ENCODE results near the gene LRRC52. TPM values are rescaled to one million over a fixed set of nuclear protein-coding genes. Genes with fewer than 3 reads are reported as not detected.

LRRC52 gene
- total RNA-seq, 1 experiment from 2014 or later = not detected

GRCh38 chr1:165527251-165528007 lies 16.4 kb upstream of the LRRC52 start:
- Histone ChIP-seq H3K27me3 (peaks cover 2% of the 10 kb centered on the region; the same call in 1 of the 2 replicates), H3K4me3 (no peak overlapping the region), H3K9me3 (no peaks in the 10 kb centered on the region), H3K36me3 (no peaks in the 10 kb centered on the region)
- no peak for DNase-seq

- Histone ChIP-seq H3K9me3 (no peaks in the 10 kb centered on the region), H3K27me3 (peaks cover 4% of the 10 kb centered on the region; the same call in 1 of the 2 replicates), H3K4me3 (no peak overlapping the region), H3K36me3 (no peaks in the 10 kb centered on the region)
- DNase-seq = no peak
Measured at GRCh38 chr1:165531021-165531420, 12.8 kb upstream of the LRRC52 start.

GRCh38 chr1:165532053-165532452 lies 11.7 kb upstream of the LRRC52 start:
- no peak for DNase-seq
- Histone ChIP-seq H3K27me3 (peaks cover 5% of the 10 kb centered on the region; the same call in 1 of the 2 replicates), H3K36me3 (no peaks in the 10 kb centered on the region), H3K4me3 (no peak overlapping the region), H3K9me3 (no peaks in the 10 kb centered on the region)

GRCh38 chr1:165533254-165533653 lies 10.5 kb upstream of the LRRC52 start:
- Histone ChIP-seq H3K36me3 (no peaks in the 10 kb centered on the region), H3K4me3 (no peak overlapping the region), H3K27me3 (peaks cover 3% of the 10 kb centered on the region; the same call in 1 of the 2 replicates), H3K9me3 (no peaks in the 10 kb centered on the region)
- no peak for DNase-seq

- Histone ChIP-seq H3K36me3 (no peaks in the 10 kb centered on the region), H3K9me3 (no peaks in the 10 kb centered on the region), H3K4me3 (no peak overlapping the region), H3K27me3 (peaks cover 3% of the 10 kb centered on the region; the same call in 1 of the 2 replicates)
- DNase-seq = no peak
Measured at GRCh38 chr1:165536016-165536415, 7.8 kb upstream of the LRRC52 start.

- Histone ChIP-seq H3K4me3 (no peak overlapping the region), H3K27me3 (peaks cover 3% of the 10 kb centered on the region), H3K9me3 (no peaks in the 10 kb centered on the region), H3K36me3 (no peaks in the 10 kb centered on the region)
- no peak for DNase-seq
Measured at GRCh38 chr1:165537356-165538109, 6.3 kb upstream of the LRRC52 start.

GRCh38 chr1:165539306-165539705 lies 4.5 kb upstream of the LRRC52 start:
- peak; percentile 31 for DNase-seq
- no peaks in the 10 kb centered on the region for H3K9me3 ChIP-seq
- no peak overlapping the region for H3K4me3 ChIP-seq
- H3K27me3 ChIP-seq = peaks cover 3% of the 10 kb centered on the region
- H3K36me3 ChIP-seq = no peaks in the 10 kb centered on the region

- Histone ChIP-seq H3K27me3 (peaks cover 3% of the 10 kb centered on the region), H3K36me3 (no peaks in the 10 kb centered on the region), H3K4me3 (no peak overlapping the region), H3K9me3 (no peaks in the 10 kb centered on the region)
- DNase-seq = no peak
Measured at GRCh38 chr1:165539908-165540307, 3.9 kb upstream of the LRRC52 start.

- no peaks in the 10 kb centered on the region for H3K9me3 ChIP-seq
- no peaks in the 10 kb centered on the region for H3K36me3 ChIP-seq
- DNase-seq = no peak
- no peak overlapping the region for H3K4me3 ChIP-seq
- H3K27me3 ChIP-seq = no peaks in the 10 kb centered on the region; the same call in none of the 2 replicates
Measured at GRCh38 chr1:165542015-165542631, 1.7 kb upstream of the LRRC52 start.

- Histone ChIP-seq H3K36me3 (no peaks in the 10 kb centered on the region), H3K4me3 (no peak overlapping the region), H3K9me3 (no peaks in the 10 kb centered on the region), H3K27me3 (no peaks in the 10 kb centered on the region; the same call in none of the 2 replicates)
- no peak for DNase-seq
Measured at GRCh38 chr1:165542647-165543046, 1.2 kb upstream of the LRRC52 start.

- no peaks in the 10 kb centered on the region; the same call in none of the 2 replicates for H3K27me3 ChIP-seq
- DNase-seq = no peak
- no peaks in the 10 kb centered on the region for H3K36me3 ChIP-seq
- no peak overlapping the region for H3K4me3 ChIP-seq
- no peaks in the 10 kb centered on the region for H3K9me3 ChIP-seq
Measured at GRCh38 chr1:165544996-165545395, 1.2 kb downstream of the LRRC52 start.

- Histone ChIP-seq H3K36me3 (no peaks in the 10 kb centered on the region), H3K27me3 (no peaks in the 10 kb centered on the region; the same call in none of the 2 replicates), H3K4me3 (no peak overlapping the region), H3K9me3 (no peaks in the 10 kb centered on the region)
- no peak for DNase-seq
Measured at GRCh38 chr1:165545974-165546373, 2.2 kb downstream of the LRRC52 start.

GRCh38 chr1:165549973-165550372 lies 6.2 kb downstream of the LRRC52 start:
- no peak overlapping the region for H3K4me3 ChIP-seq
- no peaks in the 10 kb centered on the region for H3K9me3 ChIP-seq
- DNase-seq = no peak
- H3K36me3 ChIP-seq = no peaks in the 10 kb centered on the region
- H3K27me3 ChIP-seq = no peaks in the 10 kb centered on the region; the same call in 1 of the 2 replicates

GRCh38 chr1:165551469-165551868 lies 7.7 kb downstream of the LRRC52 start:
- no peaks in the 10 kb centered on the region for H3K36me3 ChIP-seq
- no peaks in the 10 kb centered on the region; the same call in 1 of the 2 replicates for H3K27me3 ChIP-seq
- no peaks in the 10 kb centered on the region for H3K9me3 ChIP-seq
- no peak for DNase-seq
- no peak overlapping the region for H3K4me3 ChIP-seq

GRCh38 chr1:165560883-165561656 lies 17.3 kb downstream of the LRRC52 start:
- Histone ChIP-seq H3K9me3 (no peaks in the 10 kb centered on the region), H3K36me3 (no peaks in the 10 kb centered on the region), H3K27me3 (peaks cover 4% of the 10 kb centered on the region; the same call in 1 of the 2 replicates), H3K4me3 (no peak overlapping the region)
- DNase-seq = no peak

GRCh38 chr1:165562571-165562970 lies 18.8 kb downstream of the LRRC52 start:
- H3K9me3 ChIP-seq = no peaks in the 10 kb centered on the region
- H3K4me3 ChIP-seq = no peak overlapping the region
- no peaks in the 10 kb centered on the region for H3K36me3 ChIP-seq
- peak; percentile 30 for DNase-seq
- peaks cover 4% of the 10 kb centered on the region; the same call in 1 of the 2 replicates for H3K27me3 ChIP-seq

Data from MG63 (cell line).